Endodermal cell (in vitro differentiated cells): ENCODE results near the gene RNU5B-1. TPM values are rescaled to one million over a fixed set of nuclear protein-coding genes. Genes with fewer than 3 reads are reported as not detected.

Experiments
- DNase-seq: peaks from one replicate; pipeline ENCODE4 v3.0.0-alpha.2; 2017
- H3K27ac ChIP-seq: 2 replicates; pipeline ENCODE4 v1.5.1; 2013; ENCODE audit warnings: mild to moderate bottlenecking, low read depth, low read length, moderate library complexity
- H3K27me3 ChIP-seq: 2 replicates; pipeline ENCODE4 v1.6.1; 2013; ENCODE audit warnings: mild to moderate bottlenecking, low read length, moderate library complexity; ENCODE audit not compliant: insufficient read depth, control insufficient read depth, poor library complexity, severe bottlenecking
- H3K36me3 ChIP-seq: 2 replicates; pipeline ENCODE4 v1.7.0; 2013; ENCODE audit warnings: mild to moderate bottlenecking, low read length, moderate library complexity; ENCODE audit not compliant: control insufficient read depth, insufficient read depth
- H3K4me1 ChIP-seq: one replicate; pipeline ENCODE4 v1.7.0; 2013; ENCODE audit warnings: low read length; ENCODE audit not compliant: control insufficient read depth, insufficient read depth
- H3K4me3 ChIP-seq: 2 replicates; pipeline ENCODE4 v1.5.1; 2013; ENCODE audit warnings: mild to moderate bottlenecking, low read length, moderate library complexity
- H3K9ac ChIP-seq: 2 replicates; pipeline ENCODE4 v1.6.1; 2013; ENCODE audit warnings: mild to moderate bottlenecking, low read length, moderate library complexity; ENCODE audit not compliant: poor library complexity, severe bottlenecking; ENCODE audit errors: extremely low read depth
- H3K9me3 ChIP-seq: 2 replicates; pipeline ENCODE4 v1.6.1; 2013; ENCODE audit warnings: mild to moderate bottlenecking, low read length, moderate library complexity; ENCODE audit not compliant: control insufficient read depth
- H3K27ac Mint-ChIP-seq: 2 replicates; pipeline ENCODE4 v1.8.0; 2020; ENCODE audit warnings: mixed read lengths
- H3K27me3 Mint-ChIP-seq: 2 replicates; pipeline ENCODE4 v1.8.0; 2021; ENCODE audit warnings: mild to moderate bottlenecking, mixed read lengths; ENCODE audit not compliant: insufficient read depth
- H3K36me3 Mint-ChIP-seq: 2 replicates; pipeline ENCODE4 v1.8.0; 2020; ENCODE audit warnings: low read depth, mixed read lengths
- H3K4me1 Mint-ChIP-seq: 2 replicates; pipeline ENCODE4 v1.8.0; 2020; ENCODE audit warnings: mixed read lengths
- H3K4me3 Mint-ChIP-seq: 2 replicates; pipeline ENCODE4 v1.8.0; 2020; ENCODE audit warnings: mild to moderate bottlenecking, moderate library complexity, mixed read lengths
- H3K9me3 Mint-ChIP-seq: 2 replicates; pipeline ENCODE4 v1.8.0; 2020; ENCODE audit warnings: mild to moderate bottlenecking, mixed read lengths
- CTCF ChIP-seq: fragments of 200-600 bp; sonication (generic); conservative IDR thresholded peaks from 2 replicates; pipeline ENCODE4 v1.5.0; 2021; ENCODE audit warnings: antibody characterized with exemption, mild to moderate bottlenecking
- WGBS, 2 experiments: methylation state at CpG; one replicate each; pipeline versions ENCODE4 v1.1.5 to v1.1.7; 2013; ENCODE audit warnings: missing lambda C conversion rate in 2 of 2, mixed read lengths in 1 of 2; ENCODE audit not compliant: insufficient coverage in 1 of 2, insufficient read length in 1 of 2; 5-methylcytosine and 5-hydroxymethylcytosine counted together
- total RNA-seq, 2 donors: library from RNA; stranded (reverse); fragmentation: NEBNext Ultra II Directional in 1 of 2; extraction: Animal tissue kit (Norgen Biotek cat#: 25700) in 1 of 2; gene quantifications; 2 replicates in 1 of 2; 3 replicates in 1 of 2; pipeline ENCODE4 v1.2.1, GENCODE V29; 2021

The RNU5B-1 gene
- total RNA-seq, 2 donors from 2014 or later = 18.6 TPM; not detected in 1

- Mint-ChIP-seq H3K9me3 (no peaks in the 10 kb centered on the region), H3K36me3 (peaks cover 3% of the 10 kb centered on the region), H3K4me3 (no peak overlapping the region), H3K4me1 (peaks cover 15% of the 10 kb centered on the region), H3K27me3 (no peaks in the 10 kb centered on the region), H3K27ac (no peak overlapping the region)
- DNase-seq = no peak
- WGBS, 2 experiments = 96 to 97% methylated on average over 3 to 4 of the region's 4 CpGs
- Histone ChIP-seq H3K4me1 (peaks cover 3% of the 10 kb centered on the region), H3K4me3 (no peak overlapping the region), H3K9ac (no peak overlapping the region), H3K36me3 (no peaks in the 10 kb centered on the region), H3K9me3 (no peaks in the 10 kb centered on the region), H3K27ac (no peak overlapping the region), H3K27me3 (no peaks in the 10 kb centered on the region)
- TF ChIP-seq CTCF = no peak
These were observed 29.3 kb upstream of the RNU5B-1 start for GRCh38 chr15:65275104-65275727.

- Histone ChIP-seq H3K9me3 (no peaks in the 10 kb centered on the region), H3K27ac (no peak overlapping the region), H3K9ac (no peak overlapping the region), H3K4me3 (no peak overlapping the region), H3K4me1 (peaks cover 3% of the 10 kb centered on the region), H3K27me3 (no peaks in the 10 kb centered on the region), H3K36me3 (no peaks in the 10 kb centered on the region)
- Mint-ChIP-seq H3K9me3 (no peaks in the 10 kb centered on the region), H3K27me3 (no peaks in the 10 kb centered on the region), H3K4me3 (no peak overlapping the region), H3K4me1 (peaks cover 18% of the 10 kb centered on the region), H3K27ac (no peak overlapping the region), H3K36me3 (peaks cover 3% of the 10 kb centered on the region)
- TF ChIP-seq CTCF = no peak
- DNase-seq = no peak
- WGBS, 2 experiments = 86% methylated on average over 2 of the region's 2 CpGs; no CpG with 5 or more reads in 1 of the 2 experiments
These were observed 28.8 kb upstream of the RNU5B-1 start for GRCh38 chr15:65275728-65276126.

- 40 to 63% methylated on average over 1 of the region's 1 CpG for whole genome bisulfite sequencing, 2 experiments
- H3K36me3 Mint-ChIP-seq = peaks cover 3% of the 10 kb centered on the region
- no peaks in the 10 kb centered on the region for H3K9me3 Mint-ChIP-seq
These were observed 27.5 kb upstream of the RNU5B-1 start for GRCh38 chr15:65277015-65277414.

More at GRCh38 chr15:65277015-65277414, 27.5 kb upstream of the RNU5B-1 start:
- H3K4me3 ChIP-seq = no peak overlapping the region
- H3K4me1 ChIP-seq = peaks cover 3% of the 10 kb centered on the region
- Mint-ChIP-seq H3K4me1 (peaks cover 21% of the 10 kb centered on the region), H3K4me3 (no peak overlapping the region), H3K27me3 (no peaks in the 10 kb centered on the region), H3K27ac (no peak overlapping the region)
- no peaks in the 10 kb centered on the region for H3K27me3 ChIP-seq
- no peak overlapping the region for H3K27ac ChIP-seq
- H3K9ac ChIP-seq = no peak overlapping the region
- H3K9me3 ChIP-seq = no peaks in the 10 kb centered on the region
- H3K36me3 ChIP-seq = no peaks in the 10 kb centered on the region
- DNase-seq = no peak
- TF ChIP-seq CTCF = no peak
